Mammary epithelial cell (primary cell): ENCODE results near the gene SSMEM1.

ENCODE experiments used
- CTCF ChIP-seq, 2 donors: IDR thresholded peaks in 1 of 2; conservative IDR thresholded peaks in 1 of 2; 2 replicates each; pipeline ENCODE4 v1.5.1; 2011 to 2012; ENCODE audit warnings: inconsistent platforms in 2 of 2, low read length in 2 of 2, mild to moderate bottlenecking in 2 of 2, control low read depth in 1 of 2, low read depth in 1 of 2; ENCODE audit not compliant: insufficient read depth in 1 of 2; ENCODE audit errors: extremely low read depth in 1 of 2
- EZH2 ChIP-seq: IDR thresholded peaks from 2 replicates; pipeline ENCODE4 v1.6.1; 2012; ENCODE audit warnings: low read length, inconsistent platforms, borderline replicate concordance

- no peak for TF ChIP-seq CTCF (conservative IDR thresholded peaks at IDR 0.05 in 1 of 2, IDR thresholded peaks at IDR 0.05 in 1 of 2; ENCODE audit: extremely low read depth in 1 of 2, insufficient read depth in 1 of 2, low read depth in 1 of 2, low read length in 2 of 2)
- no peak for TF ChIP-seq EZH2
These were observed 14.1 kb downstream of the SSMEM1 start for GRCh38 chr7:130221746-130222145.
